GM18519 (cell line): Measurements from ENCODE around the gene MYLK.

Experiments
- ATAC-seq: cut with Tn5 transposase; IDR thresholded peaks from one replicate; pipeline ENCODE4 v1.9.1; 2021; ENCODE audit warnings: mild to moderate bottlenecking, moderate library complexity; ENCODE audit not compliant: unreplicated experiment, low FRiP score

MYLK gene

GRCh38 chr3:123636431-123636841 lies 247.7 kb downstream of the MYLK start:
- no peak for ATAC-seq

- ATAC-seq, result no peak
These were observed 248.4 kb downstream of the MYLK start for GRCh38 chr3:123635717-123636116.

GRCh38 chr3:123635217-123635616 lies 248.9 kb downstream of the MYLK start:
- ATAC-seq, result no peak

- ATAC-seq, result no peak
These were observed 249.7 kb downstream of the MYLK start for GRCh38 chr3:123634149-123635051.

- no peak for ATAC-seq
These were observed 250.6 kb downstream of the MYLK start for GRCh38 chr3:123633530-123633929.

GRCh38 chr3:123632161-123632655 lies 251.9 kb downstream of the MYLK start:
- ATAC-seq, result no peak

GRCh38 chr3:123629747-123630047 lies 254.4 kb downstream of the MYLK start:
- no peak for ATAC-seq

- no peak for ATAC-seq
These were observed 255.0 kb downstream of the MYLK start for GRCh38 chr3:123628996-123629746.

- ATAC-seq, result no peak
These were observed 256.2 kb downstream of the MYLK start for GRCh38 chr3:123627673-123628670.

- no peak for ATAC-seq
These were observed 257.3 kb downstream of the MYLK start for GRCh38 chr3:123626881-123627280.

GRCh38 chr3:123624302-123624701 lies 259.8 kb downstream of the MYLK start:
- ATAC-seq, result no peak

GRCh38 chr3:123623346-123623880 lies 260.7 kb downstream of the MYLK start:
- no peak for ATAC-seq

GRCh38 chr3:123622766-123623165 lies 261.4 kb downstream of the MYLK start:
- ATAC-seq, result no peak

- no peak for ATAC-seq
These were observed 262.3 kb downstream of the MYLK start for GRCh38 chr3:123621850-123622189.

GRCh38 chr3:123621186-123621849 lies 262.8 kb downstream of the MYLK start:
- ATAC-seq, result no peak

- no peak for ATAC-seq
These were observed 263.8 kb downstream of the MYLK start for GRCh38 chr3:123620343-123620742.

- no peak for ATAC-seq
These were observed 265.2 kb downstream of the MYLK start for GRCh38 chr3:123618768-123619484.

GRCh38 chr3:123618076-123618708 lies 265.9 kb downstream of the MYLK start:
- no peak for ATAC-seq

GRCh38 chr3:123616593-123616992 lies 267.5 kb downstream of the MYLK start:
- ATAC-seq, result no peak
